PC-9 (cell line): ENCODE measurements around the gene MEX3A. TPM values are rescaled to one million over a fixed set of nuclear protein-coding genes. Genes with fewer than 3 reads are reported as not detected.

ENCODE experiments used
- BruUV-seq: library from RNA; stranded (reverse); fragments of 400-500 nt; replicated peaks from 2 replicates; lab custom pipeline; 2021; lab: Mats Ljungman, UMichigan
- CTCF ChIA-PET: fragments of 300-600 bp; sonication (Branson Sonifier 250); formaldehyde crosslinking; loops from one replicate; lab custom pipeline; 2022; ENCODE audit warnings: antibody characterized with exemption; lab: Charles Lee
- POLR2A ChIA-PET: fragments of 300-600 bp; sonication (Branson Sonifier 250); formaldehyde crosslinking; loops from one replicate; lab custom pipeline; 2022; ENCODE audit warnings: antibody characterized with exemption; ENCODE audit not compliant: unreplicated experiment; lab: Charles Lee
- DNase-seq, 2 experiments: peaks; one replicate each; pipeline versions ENCODE4 v3.0.0 to v3.0.0-alpha.2; 2015 to 2022; ENCODE audit warnings: mixed read lengths in 1 of 2
- H2AFZ ChIP-seq: fragments of 200-600 bp; sonication (generic); 2 replicates; pipeline ENCODE4 v1.8.1; 2017; ENCODE audit warnings: antibody characterized with exemption
- H3F3A ChIP-seq: fragments of 200-600 bp; sonication (generic); 2 replicates; pipeline ENCODE4 v1.8.1; 2017; ENCODE audit warnings: antibody characterized with exemption, mild to moderate bottlenecking, low read depth; ENCODE audit not compliant: insufficient read depth
- H3K27ac ChIP-seq: fragments of 200-600 bp; sonication (generic); 2 replicates; pipeline ENCODE4 v1.6.1; 2016; ENCODE audit warnings: mixed run types
- H3K27me3 ChIP-seq: fragments of 200-600 bp; sonication (generic); 2 replicates; pipeline ENCODE4 v1.6.1; 2016; ENCODE audit warnings: low read depth, mixed run types; ENCODE audit not compliant: insufficient read depth
- H3K36me3 ChIP-seq: fragments of 200-600 bp; sonication (generic); 2 replicates; pipeline ENCODE4 v1.6.1; 2016; ENCODE audit warnings: low read depth, mixed run types
- H3K4me1 ChIP-seq: fragments of 200-600 bp; sonication (generic); replicated peaks from 2 replicates; pipeline ENCODE4 v1.6.1; 2016; ENCODE audit warnings: mixed run types; ENCODE audit not compliant: insufficient read depth
- H3K4me2 ChIP-seq: fragments of 200-600 bp; sonication (generic); 2 replicates; pipeline ENCODE4 v1.6.1; 2017; ENCODE audit warnings: mixed run types
- H3K4me3 ChIP-seq: fragments of 200-600 bp; sonication (generic); 2 replicates; pipeline ENCODE4 v1.6.1; 2016; ENCODE audit warnings: mixed run types
- H3K79me2 ChIP-seq: fragments of 200-600 bp; sonication (generic); 2 replicates; pipeline ENCODE4 v1.6.1; 2017; ENCODE audit warnings: low read depth, mixed run types
- H3K9me2 ChIP-seq: fragments of 200-600 bp; sonication (generic); 2 replicates; pipeline ENCODE4 v1.8.1; 2017; ENCODE audit warnings: mild to moderate bottlenecking; ENCODE audit not compliant: insufficient read depth
- H3K9me3 ChIP-seq: fragments of 200-600 bp; sonication (generic); 2 replicates; pipeline ENCODE4 v1.8.1; 2016; ENCODE audit warnings: low read depth; ENCODE audit not compliant: insufficient read depth
- H4K20me1 ChIP-seq: fragments of 200-600 bp; sonication (generic); 2 replicates; pipeline ENCODE4 v1.8.1; 2017; ENCODE audit not compliant: insufficient read depth
- EZH2 ChIP-seq: fragments of 200-600 bp; sonication (generic); IDR thresholded peaks from 2 replicates; pipeline ENCODE4 v1.8.0; 2017; ENCODE audit warnings: antibody characterized with exemption, low read depth
- intact Hi-C: fragments of 100-400 bp; cut with micrococcal nuclease; formaldehyde crosslinking; loops from one replicate; pipeline ENCODE4 v1.10.0; 2022; ENCODE audit not compliant: unreplicated experiment
- total RNA-seq: library from RNA; stranded (reverse); gene quantifications from 2 replicates; pipeline ENCODE4 v1.2.3, GENCODE V29; 2021
- TF ChIP-seq, protein P1 (sequence below): fragments of 200-600 bp; sonication (generic); conservative IDR thresholded peaks from 2 replicates; pipeline ENCODE4 v1.6.1; 2017; ENCODE audit warnings: mixed run types, antibody characterized with exemption, mild to moderate bottlenecking, moderate library complexity

MEX3A gene
- total RNA-seq, 1 experiment from 2014 or later: 7.2 TPM

DNA sequence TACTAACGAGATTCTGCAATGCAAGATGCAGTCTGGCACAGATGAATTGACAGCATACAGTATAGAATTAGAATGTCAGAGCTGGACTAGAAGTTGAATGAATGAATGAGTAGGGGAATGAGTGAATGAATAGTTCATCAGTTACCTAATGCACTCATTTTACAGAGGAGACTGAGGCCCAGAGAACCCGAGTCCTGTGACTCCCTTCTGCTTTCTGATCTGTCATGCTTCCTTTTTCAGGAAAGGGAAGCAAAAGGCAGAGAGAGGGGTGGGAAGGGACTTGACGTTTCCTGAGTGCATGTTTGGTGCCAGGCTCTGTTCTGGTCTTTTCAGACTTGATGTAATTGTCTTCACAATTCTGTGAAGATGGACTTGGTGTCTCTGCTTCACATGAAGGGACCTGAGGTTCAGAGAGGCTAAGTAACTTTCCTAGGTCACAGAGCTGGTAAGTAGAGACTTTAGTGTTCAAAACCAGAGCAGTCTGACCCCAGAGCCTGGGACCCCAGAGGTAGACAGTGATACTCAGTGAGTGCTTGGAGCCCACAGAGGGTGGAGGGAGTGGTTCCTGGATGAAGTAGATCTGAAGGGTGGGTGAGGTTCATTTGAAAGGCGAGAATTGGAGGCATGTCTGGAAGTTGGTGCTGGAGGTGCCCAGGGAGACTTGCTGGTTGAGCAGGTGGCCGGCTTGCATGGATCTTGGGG, 8.0 kb upstream of the MEX3A start:
- no peak for TF ChIP-seq EZH2
- TF ChIP-seq, protein P1, sequence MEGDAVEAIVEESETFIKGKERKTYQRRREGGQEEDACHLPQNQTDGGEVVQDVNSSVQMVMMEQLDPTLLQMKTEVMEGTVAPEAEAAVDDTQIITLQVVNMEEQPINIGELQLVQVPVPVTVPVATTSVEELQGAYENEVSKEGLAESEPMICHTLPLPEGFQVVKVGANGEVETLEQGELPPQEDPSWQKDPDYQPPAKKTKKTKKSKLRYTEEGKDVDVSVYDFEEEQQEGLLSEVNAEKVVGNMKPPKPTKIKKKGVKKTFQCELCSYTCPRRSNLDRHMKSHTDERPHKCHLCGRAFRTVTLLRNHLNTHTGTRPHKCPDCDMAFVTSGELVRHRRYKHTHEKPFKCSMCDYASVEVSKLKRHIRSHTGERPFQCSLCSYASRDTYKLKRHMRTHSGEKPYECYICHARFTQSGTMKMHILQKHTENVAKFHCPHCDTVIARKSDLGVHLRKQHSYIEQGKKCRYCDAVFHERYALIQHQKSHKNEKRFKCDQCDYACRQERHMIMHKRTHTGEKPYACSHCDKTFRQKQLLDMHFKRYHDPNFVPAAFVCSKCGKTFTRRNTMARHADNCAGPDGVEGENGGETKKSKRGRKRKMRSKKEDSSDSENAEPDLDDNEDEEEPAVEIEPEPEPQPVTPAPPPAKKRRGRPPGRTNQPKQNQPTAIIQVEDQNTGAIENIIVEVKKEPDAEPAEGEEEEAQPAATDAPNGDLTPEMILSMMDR: no peak
- peaks cover 10% of the 10 kb centered on the region; the same call in 1 of the 2 replicates for H3F3A ChIP-seq
- BruUV-seq: no TSS peak
- peaks cover 26% of the 10 kb centered on the region for H3K4me1 ChIP-seq
- H3K4me2 ChIP-seq: 0 out of 2 replicates have a peak overlapping the region, but pooled peaks have one; percentile 7
- no peak for DNase-seq
- POLR2A ChIA-PET: no interaction called here
- no peaks in the 10 kb centered on the region for H3K9me3 ChIP-seq
- intact Hi-C loops: loop anchor here (1.0 to 10.0 kb wide), 4 partner anchors 40 to 357 kb away; no protein-coding TSS in a partner anchor
- H3K27me3 ChIP-seq: no peaks in the 10 kb centered on the region
- no peaks in the 10 kb centered on the region for H3K9me2 ChIP-seq
- no peaks in the 10 kb centered on the region for H3K79me2 ChIP-seq
- no peak overlapping the region for H3K4me3 ChIP-seq
- no peaks in the 10 kb centered on the region for H3K36me3 ChIP-seq
- no peak overlapping the region for H3K27ac ChIP-seq
- H2AFZ ChIP-seq: no peak overlapping the region
- CTCF ChIA-PET: interaction anchor here (0.6 to 1.1 kb wide), 2 partner anchors 32 to 123 kb away, joined by 3 to 6 read pairs; no protein-coding TSS in a partner anchor
- no peaks in the 10 kb centered on the region for H4K20me1 ChIP-seq

DNA sequence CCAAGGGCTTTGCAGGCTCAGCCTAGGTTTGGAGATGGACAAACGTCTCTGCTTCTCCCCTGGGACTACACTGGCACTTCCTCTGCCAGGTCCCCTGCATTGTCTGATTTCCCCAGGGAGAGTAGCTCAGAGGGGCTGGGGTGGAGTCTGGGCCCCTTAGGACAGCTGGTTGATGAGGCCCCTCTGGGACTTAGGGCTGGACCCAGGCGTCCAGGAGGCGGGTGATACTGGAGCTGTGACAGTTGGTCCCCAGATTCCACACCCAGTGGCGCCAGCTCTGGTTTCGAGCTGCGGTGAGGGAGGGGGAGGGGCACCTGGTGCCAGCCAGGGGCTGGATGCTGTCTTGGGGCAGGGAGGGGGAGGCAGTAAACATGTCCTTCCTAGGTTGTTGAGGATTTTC, 7.4 kb upstream of the MEX3A start:
- CTCF ChIA-PET: interaction anchor here (0.6 to 1.1 kb wide), 2 partner anchors 33 to 56 kb away, joined by 3 to 4 read pairs; no protein-coding TSS in a partner anchor
- Histone ChIP-seq H3K4me1 (peaks cover 23% of the 10 kb centered on the region), H3K4me3 (no peak overlapping the region), H3K4me2 (no peak overlapping the region), H2AFZ (no peak overlapping the region), H3F3A (peaks cover 11% of the 10 kb centered on the region; the same call in 1 of the 2 replicates), H3K27ac (no peak overlapping the region), H4K20me1 (no peaks in the 10 kb centered on the region), H3K9me3 (no peaks in the 10 kb centered on the region), H3K9me2 (no peaks in the 10 kb centered on the region), H3K79me2 (no peaks in the 10 kb centered on the region), H3K36me3 (no peaks in the 10 kb centered on the region), H3K27me3 (no peaks in the 10 kb centered on the region)
- TF ChIP-seq EZH2: no peak
- intact Hi-C loops: loop anchor here (1.0 to 10.0 kb wide), 4 partner anchors 41 to 358 kb away; no protein-coding TSS in a partner anchor
- POLR2A ChIA-PET: no interaction called here
- BruUV-seq: no TSS peak
- DNase-seq: no peak

DNA sequence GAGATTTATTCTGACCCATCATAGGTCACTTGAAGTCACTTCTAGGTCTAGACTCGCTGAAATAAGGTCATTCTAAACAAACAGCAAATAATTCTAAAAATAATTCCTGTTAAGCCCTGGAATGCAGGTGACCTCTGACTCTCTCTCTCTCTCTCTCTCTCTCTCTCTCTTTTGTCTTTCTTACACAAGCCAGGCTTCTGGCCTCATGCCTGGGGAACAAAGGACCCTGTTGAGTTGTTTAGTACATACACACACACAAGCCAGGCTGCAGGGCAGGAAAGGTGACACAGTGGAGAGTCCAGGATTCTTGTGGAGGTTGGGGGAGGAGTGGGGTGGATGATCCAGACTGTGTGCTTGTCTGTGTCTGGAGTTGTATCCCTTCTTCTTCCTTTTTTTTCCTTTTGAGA, 4.0 kb upstream of the MEX3A start:
- no peaks in the 10 kb centered on the region for H4K20me1 ChIP-seq
- H3K9me2 ChIP-seq: no peaks in the 10 kb centered on the region
- no peak for TF ChIP-seq EZH2
- TF ChIP-seq, protein P1: 0 out of 2 replicates have a peak, but pooled peaks have one; percentile 21
- peak; percentile 50 to 61 for DNase-seq
- no peaks in the 10 kb centered on the region for H3K36me3 ChIP-seq
- peak overlapping the region; percentile 25; the same call in 1 of the 2 replicates for H3K4me2 ChIP-seq
- H2AFZ ChIP-seq: no peak overlapping the region
- H3F3A ChIP-seq: peaks cover 21% of the 10 kb centered on the region; the same call in 1 of the 2 replicates
- H3K4me3 ChIP-seq: no peak overlapping the region
- no TSS peak for BruUV-seq
- ChIA-PET POLR2A (no interaction called here), CTCF (no interaction called here)
- peaks cover 28% of the 10 kb centered on the region for H3K4me1 ChIP-seq
- H3K9me3 ChIP-seq: no peaks in the 10 kb centered on the region
- no peaks in the 10 kb centered on the region for H3K79me2 ChIP-seq
- intact Hi-C loops: no loop called here
- H3K27me3 ChIP-seq: no peaks in the 10 kb centered on the region
- H3K27ac ChIP-seq: no peak overlapping the region
